PC-3 (cell line): ENCODE data around the gene GTF2F2. TPM values are rescaled to one million over a fixed set of nuclear protein-coding genes. Genes with fewer than 3 reads are reported as not detected.
A peak's percentile ranks its signal among the peaks of the same experiment; 100 is the strongest.

ENCODE experiments used
- ATAC-seq: fragments of 200-7000 bp; cut with Tn5 transposase; 2 replicates; pipeline ENCODE4 v1.9.1; 2020; ENCODE audit warnings: mild to moderate bottlenecking, moderate library complexity
- BruUV-seq: library from RNA; stranded (reverse); fragments of 400-500 nt; replicated peaks from 2 replicates; lab custom pipeline; 2021; lab: Mats Ljungman, UMichigan
- CTCF ChIA-PET: fragments of 300-600 bp; sonication (Branson Sonifier 250); formaldehyde crosslinking; loops from one replicate; lab custom pipeline; 2022; ENCODE audit warnings: antibody characterized with exemption; lab: Charles Lee
- POLR2A ChIA-PET: fragments of 300-600 bp; sonication (Branson Sonifier 250); formaldehyde crosslinking; loops from one replicate; lab custom pipeline; 2022; ENCODE audit warnings: antibody characterized with exemption; ENCODE audit not compliant: unreplicated experiment; lab: Charles Lee
- DNase-seq: peaks from one replicate; pipeline ENCODE4 v3.0.0-alpha.2; 2015
- H2AFZ ChIP-seq: fragments of 300-600 bp; sonication (generic); 2 replicates; pipeline ENCODE4 v1.6.0; 2016; ENCODE audit warnings: antibody characterized with exemption, low read length
- H3F3A ChIP-seq: fragments of 300-600 bp; sonication (generic); one replicate; pipeline ENCODE4 v1.6.0; 2017; ENCODE audit warnings: antibody characterized with exemption, low read length, control low read depth, mild to moderate bottlenecking; ENCODE audit not compliant: unreplicated experiment
- H3K27ac ChIP-seq: fragments of 300-600 bp; sonication (generic); 2 replicates; pipeline ENCODE4 v1.5.1; 2016; ENCODE audit warnings: mild to moderate bottlenecking, low read length
- H3K27me3 ChIP-seq: fragments of 300-600 bp; sonication (generic); 2 replicates; pipeline ENCODE4 v1.6.1; 2016; ENCODE audit warnings: low read length, mixed read lengths
- H3K36me3 ChIP-seq: fragments of 300-600 bp; sonication (generic); 2 replicates; pipeline ENCODE4 v1.6.1; 2016; ENCODE audit warnings: low read depth, mixed run types, low read length, mixed read lengths
- H3K4me1 ChIP-seq: fragments of 300-600 bp; sonication (generic); 2 replicates; pipeline ENCODE4 v1.5.1; 2016; ENCODE audit warnings: low read length; ENCODE audit not compliant: insufficient read depth
- H3K4me2 ChIP-seq: fragments of 300-600 bp; sonication (generic); 2 replicates; pipeline ENCODE4 v1.6.0; 2016; ENCODE audit warnings: low read length
- H3K4me3 ChIP-seq: fragments of 300-600 bp; sonication (generic); 2 replicates; pipeline ENCODE4 v1.5.1; 2016; ENCODE audit warnings: mild to moderate bottlenecking, low read length, mixed read lengths
- H3K79me2 ChIP-seq: fragments of 300-600 bp; sonication (generic); 2 replicates; pipeline ENCODE4 v1.6.1; 2017; ENCODE audit warnings: low read length, mixed read lengths
- H3K9ac ChIP-seq: fragments of 300-600 bp; sonication (generic); 2 replicates; pipeline ENCODE4 v1.6.0; 2016; ENCODE audit warnings: mild to moderate bottlenecking, low read length
- H3K9me2 ChIP-seq: fragments of 300-600 bp; sonication (generic); replicated peaks from 2 replicates; pipeline ENCODE4 v1.6.1; 2016; ENCODE audit warnings: mixed run types, low read length, mixed read lengths
- H3K9me3 ChIP-seq: fragments of 300-600 bp; sonication (generic); 2 replicates; pipeline ENCODE4 v1.6.1; 2016; ENCODE audit warnings: low read length, mixed read lengths
- H4K20me1 ChIP-seq: fragments of 300-600 bp; sonication (generic); 2 replicates; pipeline ENCODE4 v1.6.1; 2016; ENCODE audit warnings: low read length, mixed read lengths
- CTCF ChIP-seq: fragments of 300-600 bp; sonication (generic); conservative IDR thresholded peaks from 2 replicates; pipeline ENCODE4 v1.5.1; 2017; ENCODE audit warnings: antibody characterized with exemption, low read depth, mild to moderate bottlenecking, low read length
- EZH2 ChIP-seq: fragments of 300-600 bp; sonication (generic); IDR thresholded peaks from one replicate; pipeline ENCODE4 v1.6.1; 2017; ENCODE audit warnings: antibody characterized with exemption, mild to moderate bottlenecking, low read length; ENCODE audit not compliant: unreplicated experiment
- EZH2phosphoT487 ChIP-seq: fragments of 300-600 bp; sonication (generic); IDR thresholded peaks from 2 replicates; pipeline ENCODE4 v1.6.1; 2018; ENCODE audit warnings: mild to moderate bottlenecking, antibody characterized with exemption, low read length, borderline replicate concordance
- intact Hi-C: fragments of 100-400 bp; cut with micrococcal nuclease; formaldehyde crosslinking; loops from 2 replicates; pipeline ENCODE4 v1.9.0; 2023
- total RNA-seq: library from RNA; depleted of rRNA; stranded (reverse); fragments of >200 nt; gene quantifications from 2 replicates; pipeline ENCODE4 v1.2.3, GENCODE V29; 2014

The GTF2F2 gene
- total RNA-seq, 1 experiment from 2014 or later: 28.3 TPM

DNA sequence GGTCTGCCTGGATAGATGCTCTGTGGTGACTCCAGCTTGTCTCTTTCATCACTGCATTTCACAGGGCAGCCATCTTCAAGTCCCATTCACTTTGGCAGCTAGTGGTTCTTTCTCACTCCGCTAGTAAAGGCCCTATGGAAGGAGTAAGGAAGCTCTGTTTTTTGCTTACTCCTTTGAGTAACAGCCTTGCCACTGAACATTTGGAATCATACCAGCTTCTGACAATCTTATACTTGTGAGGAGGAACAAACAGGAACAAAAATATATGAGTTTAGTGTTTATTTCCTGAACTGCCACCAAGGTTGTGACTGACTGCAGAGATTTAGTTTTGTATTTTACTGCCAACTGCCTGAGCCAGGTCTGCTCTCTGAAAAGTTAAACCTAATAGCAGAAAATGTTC lies 41.9 kb downstream of the GTF2F2 start:
- no peaks in the 10 kb centered on the region for H4K20me1 ChIP-seq
- H3K9me2 ChIP-seq: no peaks in the 10 kb centered on the region
- H3F3A ChIP-seq: peaks cover 5% of the 10 kb centered on the region
- no TSS peak for BruUV-seq
- DNase-seq: peak; percentile 38
- ChIA-PET POLR2A (interaction anchor here (0.6 kb wide), 2 partner anchors 8 to 119 kb away, joined by 3 read pairs; no protein-coding TSS in a partner anchor), CTCF (interaction anchor here (1.0 kb wide), 1 partner anchor 41 kb away, joined by 3 read pairs; the partner anchor contains the start of gene GTF2F2)
- no peaks in the 10 kb centered on the region for H3K27me3 ChIP-seq
- peaks cover 32% of the 10 kb centered on the region for H3K4me1 ChIP-seq
- intact Hi-C loops: loop anchor here (2.0 to 10.0 kb wide), 4 partner anchors 19 to 123 kb away; no protein-coding TSS in a partner anchor
- peaks cover 50% of the 10 kb centered on the region for H3K79me2 ChIP-seq
- H3K9me3 ChIP-seq: no peaks in the 10 kb centered on the region
- peak overlapping the region; percentile 80 for H3K4me2 ChIP-seq
- no peak overlapping the region for H2AFZ ChIP-seq
- peak overlapping the region; percentile 13 for H3K9ac ChIP-seq
- H3K36me3 ChIP-seq: peaks cover 36% of the 10 kb centered on the region; the same call in 1 of the 2 replicates
- no peak for TF ChIP-seq EZH2phosphoT487
- peak overlapping the region; percentile 31; the same call in 1 of the 2 replicates for H3K4me3 ChIP-seq
- ATAC-seq: peak; percentile 74
- H3K27ac ChIP-seq: peak overlapping the region; percentile 86

GRCh38 chr13:45162821-45163220 lies 42.5 kb downstream of the GTF2F2 start:
- Histone ChIP-seq H3K9me2 (no peaks in the 10 kb centered on the region), H4K20me1 (no peaks in the 10 kb centered on the region), H3K36me3 (peaks cover 29% of the 10 kb centered on the region; the same call in 1 of the 2 replicates), H3K9me3 (no peaks in the 10 kb centered on the region), H2AFZ (no peak overlapping the region), H3K4me1 (peaks cover 35% of the 10 kb centered on the region), H3K9ac (peak overlapping the region; percentile 40), H3K4me3 (peak overlapping the region; percentile 32; the same call in 1 of the 2 replicates), H3K79me2 (peaks cover 50% of the 10 kb centered on the region), H3K27me3 (no peaks in the 10 kb centered on the region), H3K27ac (peak overlapping the region; percentile 86), H3F3A (peaks cover 5% of the 10 kb centered on the region), H3K4me2 (peak overlapping the region; percentile 80)
- ChIA-PET POLR2A (interaction anchor here (0.6 kb wide), 3 partner anchors 8 to 118 kb away, joined by 3 read pairs; no protein-coding TSS in a partner anchor), CTCF (interaction anchor here (0.6 to 1.0 kb wide), 3 partner anchors 42 to 133 kb away, joined by 3 read pairs; partner anchors contain the start of gene GTF2F2)
- intact Hi-C loops: loop anchor here (1.0 to 10.0 kb wide), 5 partner anchors 20 to 122 kb away; no protein-coding TSS in a partner anchor
- DNase-seq (peak; percentile 92), ATAC-seq (peak; percentile 86)
- TF ChIP-seq CTCF (no peak), EZH2 (no peak)
- BruUV-seq: no TSS peak

DNA sequence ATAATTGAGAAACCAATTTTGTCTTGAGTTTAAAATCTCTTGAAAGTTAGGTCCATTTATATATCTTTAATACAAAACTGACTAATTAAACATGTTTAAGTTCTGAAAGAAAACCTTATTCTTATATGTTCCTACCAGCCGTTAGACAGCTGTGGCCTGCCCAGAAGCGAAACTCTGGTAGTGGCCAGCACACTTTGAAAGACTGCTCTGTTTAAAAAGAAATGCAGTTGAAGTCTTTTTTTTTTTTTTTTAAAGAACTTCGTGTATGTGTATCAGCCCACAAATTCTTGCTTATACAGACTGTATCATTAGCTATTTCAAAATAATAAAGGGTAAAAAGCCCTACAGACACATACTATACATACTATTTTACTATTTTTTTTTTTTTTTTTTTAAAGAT lies 46.5 kb downstream of the GTF2F2 start:
- DNase-seq (no peak), ATAC-seq (no peak)
- ChIA-PET POLR2A (interaction anchor here (0.6 kb wide), 1 partner anchor 14 kb away, joined by 18 read pairs; no protein-coding TSS in a partner anchor), CTCF (no interaction called here)
- intact Hi-C loops: loop anchor here (10.0 kb wide), 1 partner anchor 118 kb away; no protein-coding TSS in a partner anchor
- Histone ChIP-seq H3K9me2 (no peaks in the 10 kb centered on the region), H3K9ac (no peak overlapping the region), H3K4me1 (peaks cover 26% of the 10 kb centered on the region), H3K79me2 (peaks cover 44% of the 10 kb centered on the region), H3K36me3 (peaks cover 12% of the 10 kb centered on the region; the same call in 1 of the 2 replicates), H3K27ac (no peak overlapping the region), H3K27me3 (no peaks in the 10 kb centered on the region), H2AFZ (no peak overlapping the region), H4K20me1 (no peaks in the 10 kb centered on the region), H3F3A (peaks cover 3% of the 10 kb centered on the region), H3K9me3 (no peaks in the 10 kb centered on the region), H3K4me3 (no peak overlapping the region), H3K4me2 (no peak overlapping the region)
- TF ChIP-seq EZH2phosphoT487 (no peak), EZH2 (no peak), CTCF (no peak)
- BruUV-seq: no TSS peak
